H9 (cell line): Measurements from ENCODE around the gene TTC39B. TPM values are rescaled to one million over a fixed set of nuclear protein-coding genes. Genes with fewer than 3 reads are reported as not detected.

Source experiments
- DNase-seq: peaks from one replicate; pipeline ENCODE4 v3.0.0-alpha.2; 2017
- H2AFZ ChIP-seq: one replicate; pipeline ENCODE4 v1.6.1; 2013; ENCODE audit warnings: mild to moderate bottlenecking, low read length, control low read depth, moderate library complexity
- H2AK5ac ChIP-seq: 2 replicates; pipeline ENCODE4 v1.6.1; 2013; ENCODE audit warnings: low read length, control low read depth, mixed read lengths; ENCODE audit not compliant: insufficient read length
- H2BK120ac ChIP-seq: one replicate; pipeline ENCODE4 v1.6.1; 2013; ENCODE audit warnings: low read depth, mild to moderate bottlenecking, low read length, control low read depth, inconsistent platforms; ENCODE audit not compliant: poor library complexity, severe bottlenecking
- H2BK12ac ChIP-seq: 2 replicates; pipeline ENCODE4 v1.6.1; 2013; ENCODE audit warnings: low read length, control low read depth, mixed read lengths, low read depth; ENCODE audit not compliant: insufficient read length
- H2BK15ac ChIP-seq: 2 replicates; pipeline ENCODE4 v1.6.1; 2013; ENCODE audit warnings: low read depth, low read length, control low read depth
- H2BK20ac ChIP-seq: one replicate; pipeline ENCODE4 v1.6.1; 2013; ENCODE audit warnings: low read depth, mild to moderate bottlenecking, low read length, control low read depth, inconsistent platforms; ENCODE audit not compliant: poor library complexity, severe bottlenecking
- H2BK5ac ChIP-seq: 2 replicates; pipeline ENCODE4 v1.6.1; 2013; ENCODE audit warnings: low read length, control low read depth, mixed read lengths; ENCODE audit not compliant: insufficient read length
- H3K14ac ChIP-seq: 2 replicates; pipeline ENCODE4 v1.6.1; 2013; ENCODE audit warnings: low read length, control low read depth; ENCODE audit not compliant: insufficient read depth
- H3K18ac ChIP-seq: 2 replicates; pipeline ENCODE4 v1.6.1; 2013; ENCODE audit warnings: low read depth, mild to moderate bottlenecking, mixed read lengths, low read length, control low read depth; ENCODE audit not compliant: insufficient read length
- H3K23ac ChIP-seq: 2 replicates; pipeline ENCODE4 v1.6.1; 2013; ENCODE audit warnings: low read length, control low read depth, mixed read lengths, low read depth; ENCODE audit not compliant: insufficient read length
- H3K23me2 ChIP-seq: 2 replicates; pipeline ENCODE4 v1.6.1; 2013; ENCODE audit warnings: low read depth, mild to moderate bottlenecking, mixed read lengths, low read length, control low read depth; ENCODE audit not compliant: insufficient read length, poor library complexity, severe bottlenecking
- H3K27ac ChIP-seq: 2 replicates; pipeline ENCODE4 v1.5.1; 2013; ENCODE audit warnings: low read length, control low read depth, mixed read lengths, low read depth; ENCODE audit not compliant: insufficient read length
- H3K27me3 ChIP-seq: 2 replicates; pipeline ENCODE4 v1.6.1; 2013; ENCODE audit warnings: low read length, control low read depth, inconsistent platforms; ENCODE audit not compliant: insufficient read depth
- H3K4ac ChIP-seq: 2 replicates; pipeline ENCODE4 v1.6.1; 2013; ENCODE audit warnings: low read depth, mild to moderate bottlenecking, control low read depth, inconsistent platforms, low read length, moderate library complexity
- H3K4me1 ChIP-seq: 2 replicates; pipeline ENCODE4 v1.6.1; 2013; ENCODE audit warnings: low read length, control low read depth, inconsistent platforms; ENCODE audit not compliant: insufficient read depth
- H3K4me2 ChIP-seq: 2 replicates; pipeline ENCODE4 v1.6.1; 2013; ENCODE audit warnings: low read length, control low read depth, mixed read lengths; ENCODE audit not compliant: insufficient read length, insufficient read depth
- H3K56ac ChIP-seq: 2 replicates; pipeline ENCODE4 v1.6.1; 2013; ENCODE audit warnings: low read depth, mild to moderate bottlenecking, mixed read lengths, low read length, control low read depth; ENCODE audit not compliant: insufficient read length
- H3K79me1 ChIP-seq: 2 replicates; pipeline ENCODE4 v1.6.1; 2013; ENCODE audit warnings: low read depth, mild to moderate bottlenecking, moderate library complexity, low read length, control low read depth, inconsistent platforms; ENCODE audit not compliant: insufficient read depth, poor library complexity, severe bottlenecking
- H3K79me2 ChIP-seq: 2 replicates; pipeline ENCODE4 v1.6.1; 2013; ENCODE audit warnings: low read length, control low read depth, inconsistent platforms; ENCODE audit not compliant: insufficient read depth
- H3K9ac ChIP-seq: 2 replicates; pipeline ENCODE4 v1.6.1; 2013; ENCODE audit warnings: low read length, control low read depth, mixed read lengths; ENCODE audit not compliant: insufficient read length; ENCODE audit errors: extremely low read depth
- H3K9me3 ChIP-seq: one replicate; pipeline ENCODE4 v1.6.1; 2013; ENCODE audit warnings: low read depth, low read length, inconsistent platforms; ENCODE audit not compliant: control insufficient read depth
- H3T11ph ChIP-seq: one replicate; pipeline ENCODE4 v1.6.1; 2013; ENCODE audit warnings: mild to moderate bottlenecking, low read length, control low read depth, inconsistent platforms
- H4K20me1 ChIP-seq: one replicate; pipeline ENCODE4 v1.6.1; 2013; ENCODE audit not compliant: control insufficient read depth, insufficient read length, insufficient read depth
- H4K5ac ChIP-seq: 2 replicates; pipeline ENCODE4 v1.6.1; 2013; ENCODE audit warnings: low read depth, mild to moderate bottlenecking, mixed read lengths, low read length, control low read depth; ENCODE audit not compliant: insufficient read length
- H4K8ac ChIP-seq: replicated peaks from 2 replicates; pipeline ENCODE4 v1.6.1; 2013; ENCODE audit warnings: low read length, control low read depth, mixed read lengths, low read depth; ENCODE audit not compliant: insufficient read length
- H4K91ac ChIP-seq: 2 replicates; pipeline ENCODE4 v1.6.1; 2013; ENCODE audit warnings: low read depth, mild to moderate bottlenecking, moderate library complexity, mixed read lengths, low read length, control low read depth; ENCODE audit not compliant: insufficient read length
- H3K27ac Mint-ChIP-seq, 3 experiments: 2 replicates in 2 of 3; 3 replicates in 1 of 3; pipeline ENCODE4 v1.8.0; 2020 to 2021; ENCODE audit warnings: mixed read lengths in 3 of 3, mild to moderate bottlenecking in 1 of 3, moderate library complexity in 1 of 3
- H3K27me3 Mint-ChIP-seq: 2 replicates; pipeline ENCODE4 v1.8.0; 2021; ENCODE audit warnings: low read depth, mild to moderate bottlenecking, moderate library complexity, mixed read lengths
- H3K36me3 Mint-ChIP-seq, 3 experiments: 2 replicates in 2 of 3; 3 replicates in 1 of 3; pipeline ENCODE4 v1.8.0; 2020 to 2021; ENCODE audit warnings: low read depth in 3 of 3, mixed read lengths in 3 of 3; ENCODE audit not compliant: insufficient read depth in 1 of 3
- H3K4me1 Mint-ChIP-seq, 2 experiments: 2 replicates each; pipeline ENCODE4 v1.8.0; 2020; ENCODE audit warnings: mixed read lengths in 2 of 2
- H3K4me3 Mint-ChIP-seq, 2 experiments: 2 replicates in 1 of 2; 3 replicates in 1 of 2; pipeline ENCODE4 v1.8.0; 2020 to 2021; ENCODE audit warnings: mild to moderate bottlenecking in 2 of 2, mixed read lengths in 2 of 2, moderate library complexity in 1 of 2
- H3K9me3 Mint-ChIP-seq, 2 experiments: 2 replicates in 1 of 2; 3 replicates in 1 of 2; pipeline ENCODE4 v1.8.0; 2020; ENCODE audit warnings: mild to moderate bottlenecking in 2 of 2, mixed read lengths in 2 of 2, moderate library complexity in 1 of 2
- CTCF ChIP-seq: fragments of 200-600 bp; sonication (generic); conservative IDR thresholded peaks from 3 replicates; pipeline ENCODE4 v1.8.0; 2021; ENCODE audit warnings: antibody characterized with exemption, mild to moderate bottlenecking
- WGBS: extraction: QIAGEN DNeasy Blood & Tissue Kit; methylation state at CpG from one replicate; pipeline ENCODE4 v1.1.7; 2013; ENCODE audit warnings: missing lambda C conversion rate, low lambda C conversion rate, mixed read lengths; ENCODE audit not compliant: insufficient read length; ENCODE audit errors: extremely low coverage; 5-methylcytosine and 5-hydroxymethylcytosine counted together
- total RNA-seq: library from RNA; stranded (reverse); gene quantifications from 2 replicates; pipeline ENCODE4 v1.2.1, GENCODE V29; 2021

The TTC39B gene
- total RNA-seq, 1 experiment from 2014 or later = 8.2 TPM

GRCh38 chr9:15155826-15156225 lies 151.2 kb downstream of the TTC39B start:
- no peak overlapping the region for H3K23ac ChIP-seq
- Mint-ChIP-seq H3K9me3 (no peaks in the 10 kb centered on the region), H3K27me3 (no peaks in the 10 kb centered on the region), H3K27ac (no peak overlapping the region), H3K4me1 (peaks cover 0 to 7% of the 10 kb centered on the region in 2 experiments; a peak in 3 of 4 replicates), H3K4me3 (no peak overlapping the region), H3K36me3 (no peaks in the 10 kb centered on the region)
- H3K23me2 ChIP-seq = peaks cover 2% of the 10 kb centered on the region
- H3K79me2 ChIP-seq = no peaks in the 10 kb centered on the region
- H4K91ac ChIP-seq = no peak overlapping the region
- H2BK5ac ChIP-seq = no peak overlapping the region
- no peak overlapping the region for H3K4me2 ChIP-seq
- H4K5ac ChIP-seq = no peak overlapping the region
- no peak overlapping the region for H3T11ph ChIP-seq
- no peak overlapping the region for H3K14ac ChIP-seq
- no peak overlapping the region for H2BK20ac ChIP-seq
- no peaks in the 10 kb centered on the region for H3K27me3 ChIP-seq
- H3K56ac ChIP-seq = no peak overlapping the region
- no peak overlapping the region for H2BK15ac ChIP-seq
- no peak for DNase-seq
- no peaks in the 10 kb centered on the region for H3K79me1 ChIP-seq
- no peaks in the 10 kb centered on the region for H3K9me3 ChIP-seq
- H2AFZ ChIP-seq = no peak overlapping the region
- no peak overlapping the region for H3K4ac ChIP-seq
- H3K9ac ChIP-seq = no peak overlapping the region
- TF ChIP-seq CTCF = no peak
- WGBS = no CpG with 5 or more reads among the region's 4 CpGs
- H3K27ac ChIP-seq = no peak overlapping the region
- no peak overlapping the region for H2BK12ac ChIP-seq
- no peak overlapping the region for H2BK120ac ChIP-seq
- no peak overlapping the region for H4K8ac ChIP-seq
- no peaks in the 10 kb centered on the region for H4K20me1 ChIP-seq
- no peak overlapping the region for H2AK5ac ChIP-seq
- H3K18ac ChIP-seq = no peak overlapping the region
- no peaks in the 10 kb centered on the region for H3K4me1 ChIP-seq
